H1 (cell line): ENCODE data around the gene CTNND2. TPM values are rescaled to one million over a fixed set of nuclear protein-coding genes. Genes with fewer than 3 reads are reported as not detected.

Source experiments
- CTCF ChIA-PET: fragments of 300-600 bp; sonication (Branson Sonifier 250); formaldehyde crosslinking; loops from one replicate; lab custom pipeline; 2021; ENCODE audit not compliant: partially characterized antibody; lab: Charles Lee
- POLR2A ChIA-PET: fragments of 300-600 bp; sonication (Branson Sonifier 250); formaldehyde crosslinking; loops from one replicate; lab custom pipeline; 2021; ENCODE audit warnings: inconsistent platforms; ENCODE audit not compliant: partially characterized antibody; lab: Charles Lee
- DNase-seq, 2 experiments: peaks; one replicate each; pipeline versions ENCODE4 v3.0.0 to v3.0.0-alpha.2; 2010 to 2022; ENCODE audit warnings: low spot score in 2 of 2, low read depth in 1 of 2, mixed read lengths in 1 of 2
- FAIRE-seq: peaks from 2 replicates; lab custom pipeline; 2011; peaks lifted over from hg19 to GRCh38; lab: Jason Lieb, UNC
- H2AFZ ChIP-seq: 2 replicates; pipeline ENCODE4 v1.8.1; 2012; ENCODE audit warnings: low read length, inconsistent platforms
- H2AK5ac ChIP-seq: 2 replicates; pipeline ENCODE4 v1.6.1; 2013; ENCODE audit warnings: low read depth, low read length
- H2BK120ac ChIP-seq: replicated peaks from 2 replicates; pipeline ENCODE3; 2013; ENCODE audit warnings: low read depth, low read length, inconsistent platforms
- H2BK12ac ChIP-seq: 2 replicates; pipeline ENCODE4 v1.6.1; 2013; ENCODE audit warnings: low read depth, low read length
- H2BK15ac ChIP-seq: 2 replicates; pipeline ENCODE4 v1.6.1; 2013; ENCODE audit warnings: low read length
- H2BK20ac ChIP-seq: 2 replicates; pipeline ENCODE4 v1.6.1; 2013; ENCODE audit warnings: low read length
- H2BK5ac ChIP-seq: 2 replicates; pipeline ENCODE4 v1.6.1; 2013; ENCODE audit warnings: low read depth, low read length
- H3K14ac ChIP-seq: 2 replicates; pipeline ENCODE4 v1.6.1; 2013; ENCODE audit warnings: inconsistent platforms; ENCODE audit not compliant: insufficient read length
- H3K18ac ChIP-seq: 2 replicates; pipeline ENCODE4 v1.6.1; 2013; ENCODE audit warnings: low read length; ENCODE audit errors: extremely low read depth
- H3K23ac ChIP-seq: 2 replicates; pipeline ENCODE4 v1.6.1; 2013; ENCODE audit warnings: inconsistent platforms; ENCODE audit not compliant: insufficient read length
- H3K23me2 ChIP-seq: 2 replicates; pipeline ENCODE4 v1.6.1; 2013; ENCODE audit warnings: low read depth, low read length
- H3K27ac ChIP-seq: 2 replicates; pipeline ENCODE4 v1.6.1; 2011; ENCODE audit warnings: low read depth, low read length, inconsistent platforms
- H3K27me3 ChIP-seq, 4 experiments: replicated peaks in 1 of 4; 1 replicate in 1 of 4; 2 replicates in 3 of 4; pipeline versions ENCODE4 v1.6.1 to v1.8.1; 2011 to 2013; ENCODE audit warnings: low read length in 3 of 4, mild to moderate bottlenecking in 3 of 4, inconsistent platforms in 2 of 4, mixed read lengths in 2 of 4, moderate library complexity in 1 of 4; ENCODE audit not compliant: control insufficient read depth in 3 of 4, insufficient read depth in 3 of 4; ENCODE audit errors: extremely low read depth in 1 of 4
- H3K36me3 ChIP-seq, 4 experiments: 2 replicates each; pipeline versions ENCODE4 v1.6.1 to v1.8.1; 2011 to 2013; ENCODE audit warnings: mild to moderate bottlenecking in 4 of 4, low read length in 3 of 4, moderate library complexity in 2 of 4, control low read depth in 1 of 4, inconsistent platforms in 1 of 4; ENCODE audit not compliant: insufficient read depth in 4 of 4, control insufficient read depth in 2 of 4
- H3K4ac ChIP-seq: replicated peaks from 2 replicates; pipeline ENCODE3; 2013; ENCODE audit warnings: low read length, low read depth, mixed read lengths, inconsistent platforms; ENCODE audit not compliant: insufficient read length
- H3K4me1 ChIP-seq, 4 experiments: replicated peaks in 1 of 4; 1 replicate in 1 of 4; 2 replicates in 3 of 4; pipeline versions ENCODE4 v1.6.1 to v1.8.1; 2011 to 2013; ENCODE audit warnings: low read length in 3 of 4, inconsistent platforms in 2 of 4, mixed read lengths in 1 of 4; ENCODE audit not compliant: insufficient read depth in 4 of 4, control insufficient read depth in 3 of 4
- H3K4me2 ChIP-seq, 2 experiments: 2 replicates each; pipeline versions ENCODE4 v1.6.1 to v1.8.1; 2011 to 2013; ENCODE audit warnings: low read depth in 2 of 2, low read length in 2 of 2, control low read depth in 1 of 2, inconsistent platforms in 1 of 2, mild to moderate bottlenecking in 1 of 2; ENCODE audit not compliant: insufficient read depth in 1 of 2
- H3K4me3 ChIP-seq, 4 experiments: fragments of 200-600, 300-600 bp in 1 of 4; sonication (generic), shearing (Covaris generic), sonication (Bioruptor Twin) in 1 of 4; 2 replicates each; pipeline versions ENCODE4 v1.5.1 to v1.8.1; 2011 to 2016; ENCODE audit warnings: low read length in 4 of 4, low read depth in 3 of 4, control low read depth in 2 of 4, inconsistent platforms in 2 of 4, mild to moderate bottlenecking in 2 of 4, mixed read lengths in 1 of 4, moderate library complexity in 1 of 4; ENCODE audit not compliant: insufficient read depth in 2 of 4; ENCODE audit errors: extremely low read depth in 1 of 4
- H3K56ac ChIP-seq: replicated peaks from 2 replicates; pipeline ENCODE3; 2013; ENCODE audit warnings: low read depth, mild to moderate bottlenecking, mixed read lengths, low read length, inconsistent platforms; ENCODE audit not compliant: insufficient read length
- H3K79me1 ChIP-seq: 2 replicates; pipeline ENCODE4 v1.6.1; 2013; ENCODE audit warnings: low read depth, low read length, control low read depth
- H3K79me2 ChIP-seq, 2 experiments: 2 replicates each; pipeline versions ENCODE4 v1.6.1 to v1.8.1; 2012 to 2013; ENCODE audit warnings: low read length in 2 of 2, mild to moderate bottlenecking in 2 of 2, inconsistent platforms in 1 of 2; ENCODE audit not compliant: insufficient read depth in 2 of 2, control insufficient read depth in 1 of 2
- H3K9ac ChIP-seq, 4 experiments: replicated peaks in 1 of 4; 1 replicate in 1 of 4; 2 replicates in 3 of 4; pipeline versions ENCODE4 v1.6.1 to v1.8.1; 2011 to 2013; ENCODE audit warnings: low read depth in 3 of 4, low read length in 3 of 4, control low read depth in 2 of 4, mild to moderate bottlenecking in 2 of 4, moderate library complexity in 2 of 4, inconsistent platforms in 1 of 4; ENCODE audit errors: extremely low read depth in 1 of 4
- H3K9me3 ChIP-seq, 2 experiments: 2 replicates each; pipeline versions ENCODE4 v1.6.1 to v1.8.1; 2012 to 2013; ENCODE audit warnings: mild to moderate bottlenecking in 2 of 2, moderate library complexity in 2 of 2, control low read depth in 1 of 2, inconsistent platforms in 1 of 2, low read depth in 1 of 2, low read length in 1 of 2, mixed read lengths in 1 of 2; ENCODE audit not compliant: insufficient read depth in 2 of 2
- H4K20me1 ChIP-seq, 2 experiments: replicated peaks in 1 of 2; 2 replicates each; pipeline versions ENCODE3 to v1.8.1; 2011 to 2013; ENCODE audit warnings: inconsistent platforms in 2 of 2, low read length in 2 of 2, mild to moderate bottlenecking in 1 of 2; ENCODE audit not compliant: insufficient read depth in 2 of 2, control insufficient read depth in 1 of 2
- H4K5ac ChIP-seq: 2 replicates; pipeline ENCODE4 v1.6.1; 2013; ENCODE audit warnings: low read length, low read depth, mixed read lengths, inconsistent platforms; ENCODE audit not compliant: insufficient read length
- H4K8ac ChIP-seq: 2 replicates; pipeline ENCODE4 v1.8.0; 2013; ENCODE audit warnings: mild to moderate bottlenecking, moderate library complexity, low read length, inconsistent platforms; ENCODE audit not compliant: insufficient read depth; ENCODE audit errors: extremely low read depth
- H4K91ac ChIP-seq: replicated peaks from 2 replicates; pipeline ENCODE3; 2013; ENCODE audit warnings: low read length, mixed read lengths, inconsistent platforms; ENCODE audit not compliant: insufficient read length
- ASH2L ChIP-seq: fragments of 200-600, 300-600 bp; sonication (generic); IDR thresholded peaks from one replicate; pipeline ENCODE4 v1.7.1; 2017; ENCODE audit warnings: low read length
- CBX8 ChIP-seq: fragments of 300-800, 300-1000 bp; sonication (generic); IDR thresholded peaks from 2 replicates; pipeline ENCODE4 v1.7.1; 2016; ENCODE audit warnings: low read depth, low read length, borderline replicate concordance
- HDAC2 ChIP-seq, 2 experiments: fragments of 300-600 bp in 1 of 2; sonication (generic) in 1 of 2; IDR thresholded peaks; 2 replicates each; pipeline ENCODE4 v1.6.1; 2011 to 2012; ENCODE audit warnings: low read depth in 2 of 2, low read length in 2 of 2, mild to moderate bottlenecking in 2 of 2, moderate library complexity in 2 of 2, borderline replicate concordance in 1 of 2, inconsistent platforms in 1 of 2
- POLR2AphosphoS5 ChIP-seq: IDR thresholded peaks from 2 replicates; pipeline ENCODE4 v1.6.1; 2011; ENCODE audit warnings: low read depth, low read length
- SAP30 ChIP-seq: fragments of 300-600 bp; sonication (generic); IDR thresholded peaks from 2 replicates; pipeline ENCODE4 v1.7.1; 2012; ENCODE audit warnings: low read length, moderate library complexity, mild to moderate bottlenecking, inconsistent platforms; ENCODE audit not compliant: insufficient read depth, insufficient replicate concordance
- TEAD4 ChIP-seq: IDR thresholded peaks from 2 replicates; pipeline ENCODE4 v1.6.1; 2012; ENCODE audit warnings: low read depth, low read length, inconsistent platforms, mixed read lengths
- YY1 ChIP-seq: IDR thresholded peaks from 2 replicates; pipeline ENCODE4 v1.6.1; 2011; ENCODE audit warnings: low read depth, mild to moderate bottlenecking, low read length
- WGBS, 2 experiments: shearing (Covaris generic) in 1 of 2; methylation state at CpG; one replicate each; pipeline versions ENCODE4 v1.1.6 to v1.1.7; 2013 to 2015; ENCODE audit warnings: low lambda C conversion rate in 2 of 2, mixed read lengths in 2 of 2, inconsistent platforms in 1 of 2, low coverage in 1 of 2, missing lambda C conversion rate in 1 of 2; ENCODE audit not compliant: insufficient replicate concordance in 2 of 2, insufficient coverage in 1 of 2, insufficient read length in 1 of 2; ENCODE audit errors: extremely low coverage in 1 of 2, missing lambda C conversion rate in 1 of 2; 5-methylcytosine and 5-hydroxymethylcytosine counted together
- polyA plus RNA-seq, 7 experiments: library from polyadenylated mRNA; depleted of rRNA in 3 of 7; stranded (reverse) in 5 of 7; unstranded in 2 of 7; fragments of >200 nt in 5 of 7; fragments of 200-250 nt in 2 of 7; gene quantifications; 1 replicate in 5 of 7; 2 replicates in 1 of 7; 4 replicates in 1 of 7; pipeline versions ENCODE4 v1.2.1 to v1.2.3, GENCODE V29; 2011 to 2013; ENCODE audit warnings: missing spikeins in 2 of 7, mixed read lengths in 2 of 7
- total RNA-seq: library from RNA; stranded (reverse); fragmentation: NEBNext Ultra II Directional; extraction: Animal tissue kit (Norgen Biotek cat#: 25700); gene quantifications from 2 replicates; pipeline ENCODE4 v1.2.1, GENCODE V29; 2021

CTNND2 gene
- total and polyA plus RNA-seq, 2 of the 8 experiments (the other 6 are each of a cell fraction or from before 2014, with no cell fraction given): 7.4 to 14.2 TPM

DNA sequence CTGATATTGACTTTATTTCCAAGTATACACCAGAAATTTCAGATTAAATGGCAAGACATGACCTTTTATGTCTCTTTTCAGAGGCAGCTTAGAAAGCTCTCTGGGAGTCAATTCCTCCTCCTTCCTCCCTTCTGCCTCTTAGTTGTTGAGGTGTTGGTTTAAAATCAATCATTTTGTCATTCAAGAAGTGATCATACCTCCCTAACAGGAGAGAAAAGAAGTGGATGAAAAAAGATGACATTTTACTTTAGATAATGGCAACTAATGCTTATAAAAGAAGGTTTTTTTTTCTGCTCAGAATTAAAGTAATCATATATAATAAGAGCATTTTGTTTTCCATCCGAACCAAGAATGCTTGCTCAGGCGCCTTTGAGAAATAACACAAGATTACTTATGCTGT lies 448.7 kb downstream of the CTNND2 start:
- Histone ChIP-seq H2AFZ (no peak overlapping the region), H3K18ac (no peak overlapping the region), H3K14ac (no peak overlapping the region), H4K91ac (no peak overlapping the region), H4K5ac (no peak overlapping the region), H3K23ac (no peak overlapping the region), H3K27me3 (no peaks in the 10 kb centered on the region), H3K4me3 (no peak overlapping the region), H2AK5ac (no peak overlapping the region), H3K4me2 (no peak overlapping the region), H3K36me3 (no peaks in the 10 kb centered on the region), H2BK5ac (no peak overlapping the region), H4K20me1 (no peaks in the 10 kb centered on the region), H3K27ac (no peak overlapping the region), H3K23me2 (no peaks in the 10 kb centered on the region), H2BK12ac (no peak overlapping the region), H2BK20ac (no peak overlapping the region), H3K4me1 (no peaks in the 10 kb centered on the region), H4K8ac (no peak overlapping the region), H3K4ac (no peak overlapping the region), H3K9me3 (no peaks in the 10 kb centered on the region), H2BK15ac (no peak overlapping the region), H2BK120ac (no peak overlapping the region), H3K9ac (no peak overlapping the region), H3K56ac (no peak overlapping the region), H3K79me2 (no peaks in the 10 kb centered on the region), H3K79me1 (no peaks in the 10 kb centered on the region)
- TF ChIP-seq ASH2L (no peak), SAP30 (no peak), TEAD4 (no peak), CBX8 (no peak), POLR2AphosphoS5 (no peak), YY1 (no peak), HDAC2 (IDR thresholded peaks at IDR 0.05; ENCODE audit: borderline replicate concordance in 1 of 2, low read depth in 2 of 2, low read length in 2 of 2) (no peak)
- no peak for FAIRE-seq
- ChIA-PET POLR2A (no interaction called here), CTCF (interaction anchor here (0.7 kb wide), 1 partner anchor 192 kb away, joined by 3 read pairs; no protein-coding TSS in a partner anchor)
- no peak for DNase-seq
- WGBS, 2 experiments: 93% methylated on average over 2 of the region's 2 CpGs; no CpG with 5 or more reads in 1 of the 2 experiments
